Measurements from ENCODE around the gene PNPO. TPM values are rescaled to one million over a fixed set of nuclear protein-coding genes. Genes with fewer than 3 reads are reported as not detected.
A peak's percentile ranks its signal among the peaks of the same experiment; 100 is the strongest.

PNPO gene
- total and polyA plus RNA-seq, 2 of the 13 experiments (the other 11 are each of a cell fraction or from before 2014, with no cell fraction given), result 47.9 to 63.3 TPM

DNA sequence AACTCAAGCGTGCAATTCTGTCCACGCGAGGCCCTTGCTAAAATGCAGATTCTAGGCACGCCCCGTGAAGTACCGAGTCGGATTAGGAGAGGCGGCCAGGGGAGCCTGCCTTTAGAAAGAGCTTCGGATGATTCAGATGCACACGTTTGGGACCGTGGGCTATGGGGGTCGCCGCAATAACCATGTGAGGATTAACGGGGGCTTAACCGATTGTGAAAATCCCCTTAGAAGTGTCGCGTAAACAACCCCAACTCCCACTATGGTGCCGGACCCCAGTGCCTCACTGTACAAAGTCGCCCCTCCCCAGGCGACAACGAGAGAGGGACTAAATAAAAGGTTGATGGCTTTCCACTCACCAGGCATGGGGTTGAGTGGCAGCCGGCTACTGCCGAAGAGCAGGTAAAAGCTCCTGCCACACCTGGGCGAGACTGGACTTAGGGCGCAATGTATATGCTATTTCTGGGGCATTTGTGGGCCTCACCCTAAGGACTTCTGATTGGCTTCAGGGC, 46.0 kb upstream of the PNPO start (continued):
- TF ChIP-seq HES4 (CRISPR knock-in tag; IDR thresholded peaks at IDR 0.05; ENCODE audit: borderline replicate concordance), result no peak; the same call in 1 of the 2 replicates
- TF ChIP-seq RBM22 (optimal IDR thresholded peaks at IDR 0.05; ENCODE audit: low read length), result peak; percentile 26
- 0 out of 2 replicates have a peak, but pooled peaks have one; percentile 62 for TF ChIP-seq ZNF253 (CRISPR knock-in tag; IDR thresholded peaks at IDR 0.05; ENCODE audit: borderline replicate concordance)
- TF ChIP-seq EED (CRISPR knock-in tag; IDR thresholded peaks at IDR 0.05), result peak; percentile 77
- TF ChIP-seq ARID4A (CRISPR knock-in tag; IDR thresholded peaks at IDR 0.05; ENCODE audit: borderline replicate concordance), result peak; percentile 72
- TF ChIP-seq, protein P1, sequence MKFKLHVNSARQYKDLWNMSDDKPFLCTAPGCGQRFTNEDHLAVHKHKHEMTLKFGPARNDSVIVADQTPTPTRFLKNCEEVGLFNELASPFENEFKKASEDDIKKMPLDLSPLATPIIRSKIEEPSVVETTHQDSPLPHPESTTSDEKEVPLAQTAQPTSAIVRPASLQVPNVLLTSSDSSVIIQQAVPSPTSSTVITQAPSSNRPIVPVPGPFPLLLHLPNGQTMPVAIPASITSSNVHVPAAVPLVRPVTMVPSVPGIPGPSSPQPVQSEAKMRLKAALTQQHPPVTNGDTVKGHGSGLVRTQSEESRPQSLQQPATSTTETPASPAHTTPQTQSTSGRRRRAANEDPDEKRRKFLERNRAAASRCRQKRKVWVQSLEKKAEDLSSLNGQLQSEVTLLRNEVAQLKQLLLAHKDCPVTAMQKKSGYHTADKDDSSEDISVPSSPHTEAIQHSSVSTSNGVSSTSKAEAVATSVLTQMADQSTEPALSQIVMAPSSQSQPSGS (CRISPR knock-in tag; IDR thresholded peaks at IDR 0.05), result 0 out of 2 replicates have a peak, but pooled peaks have one; percentile 30
- TF ChIP-seq, protein P2, sequence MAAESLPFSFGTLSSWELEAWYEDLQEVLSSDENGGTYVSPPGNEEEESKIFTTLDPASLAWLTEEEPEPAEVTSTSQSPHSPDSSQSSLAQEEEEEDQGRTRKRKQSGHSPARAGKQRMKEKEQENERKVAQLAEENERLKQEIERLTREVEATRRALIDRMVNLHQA (CRISPR knock-in tag; IDR thresholded peaks at IDR 0.05), result 0 out of 2 replicates have a peak, but pooled peaks have one; percentile 75
- TF ChIP-seq TOPORS (CRISPR knock-in tag; IDR thresholded peaks at IDR 0.05), result 0 out of 2 replicates have a peak, but pooled peaks have one; percentile 75
- TF ChIP-seq ZBTB33 (CRISPR knock-in tag; IDR thresholded peaks at IDR 0.05), result no peak
- TF ChIP-seq, protein P3, sequence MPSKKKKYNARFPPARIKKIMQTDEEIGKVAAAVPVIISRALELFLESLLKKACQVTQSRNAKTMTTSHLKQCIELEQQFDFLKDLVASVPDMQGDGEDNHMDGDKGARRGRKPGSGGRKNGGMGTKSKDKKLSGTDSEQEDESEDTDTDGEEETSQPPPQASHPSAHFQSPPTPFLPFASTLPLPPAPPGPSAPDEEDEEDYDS (CRISPR knock-in tag; IDR thresholded peaks at IDR 0.05), result peak; percentile 97
- no peak for TF ChIP-seq HINFP (CRISPR knock-in tag; IDR thresholded peaks at IDR 0.05; ENCODE audit: low read depth)
- no peak for TF ChIP-seq PLSCR1 (CRISPR knock-in tag; IDR thresholded peaks at IDR 0.05; ENCODE audit: borderline replicate concordance)
- TF ChIP-seq ZNF660 (CRISPR knock-in tag; IDR thresholded peaks at IDR 0.05; ENCODE audit: borderline replicate concordance, low read depth), result no peak
- no peak for TF ChIP-seq TCF7L2 (IDR thresholded peaks at IDR 0.05; ENCODE audit: low read depth, low read length)
- TF ChIP-seq ZNF883 (CRISPR knock-in tag; IDR thresholded peaks at IDR 0.05; ENCODE audit: not compliant biosample characterization), result peak; percentile 61
- TF ChIP-seq STAT5B (CRISPR knock-in tag; IDR thresholded peaks at IDR 0.05), result 0 out of 2 replicates have a peak, but pooled peaks have one; percentile 56
